ENCODE data around the gene UHRF1. TPM values are rescaled to one million over a fixed set of nuclear protein-coding genes. Genes with fewer than 3 reads are reported as not detected.
"Not testable (repeated sequence)": the region's sequence is repeated elsewhere in the genome, so short reads cannot be mapped to it uniquely, and the experiment has no call there.

UHRF1 gene
- total RNA-seq, 2 donors from 2014 or later = 3.8 to 5.3 TPM

GRCh38 chr19:4971424-4971793, 62.1 kb downstream of the UHRF1 start:
- no peaks in the 10 kb centered on the region for H3K36me3 ChIP-seq

GRCh38 chr19:4971816-4972495, 62.7 kb downstream of the UHRF1 start:
- 79% methylated on average over 19 of the region's 19 CpGs for WGBS
- Histone ChIP-seq H3K27me3 (replicated peaks; ENCODE audit: insufficient read depth) (no peaks in the 10 kb centered on the region), H3K9me3 (no peaks in the 10 kb centered on the region), H3K4me1 (replicated peaks) (peaks cover 26% of the 10 kb centered on the region), H3K36me3 (no peaks in the 10 kb centered on the region), H3K4me3 (peak overlapping the region; percentile 67 to 76), H3K27ac (peak overlapping the region; percentile 90 to 92)
- no peak for DNase-seq (ENCODE audit: low spot score)
- TF ChIP-seq CTCF (IDR thresholded peaks at IDR 0.05) (no peak), POLR2AphosphoS5 (IDR thresholded peaks at IDR 0.05) (no peak), POLR2A (IDR thresholded peaks at IDR 0.05) (no peak)
- intact Hi-C loops (cut with DNase I) = loop anchor here (5.0 kb wide), 1 partner anchor 55 kb away; no protein-coding TSS in a partner anchor

More at GRCh38 chr19:4971424-4971793, 62.1 kb downstream of the UHRF1 start:
- WGBS = 31% methylated on average over 10 of the region's 10 CpGs
- Histone ChIP-seq H3K4me3 (peak overlapping the region; percentile 67 to 76), H3K4me1 (replicated peaks) (peaks cover 22% of the 10 kb centered on the region), H3K27ac (peak overlapping the region; percentile 90 to 92), H3K27me3 (replicated peaks; ENCODE audit: insufficient read depth) (no peaks in the 10 kb centered on the region), H3K9me3 (no peaks in the 10 kb centered on the region)
- no peak for DNase-seq (ENCODE audit: low spot score)
- intact Hi-C loops (cut with DNase I) = loop anchor here (5.0 kb wide), 1 partner anchor 56 kb away; no protein-coding TSS in a partner anchor
- no peak for TF ChIP-seq POLR2A (IDR thresholded peaks at IDR 0.05)
- peak; percentile 55 for TF ChIP-seq POLR2AphosphoS5 (IDR thresholded peaks at IDR 0.05)
- TF ChIP-seq CTCF (IDR thresholded peaks at IDR 0.05) = no peak

- Histone ChIP-seq H3K4me1 (replicated peaks) (peaks cover 33% of the 10 kb centered on the region), H3K27ac (peak overlapping the region; percentile 90 to 92), H3K27me3 (replicated peaks; ENCODE audit: insufficient read depth) (no peaks in the 10 kb centered on the region), H3K36me3 (no peaks in the 10 kb centered on the region), H3K4me3 (peak overlapping the region in 1 of 2 donors; percentile 76), H3K9me3 (no peaks in the 10 kb centered on the region)
- TF ChIP-seq POLR2AphosphoS5 (IDR thresholded peaks at IDR 0.05) (peak; percentile 56), CTCF (IDR thresholded peaks at IDR 0.05) (no peak)
- intact Hi-C loops (cut with DNase I) = loop anchor here (5.0 kb wide), 1 partner anchor 55 kb away; no protein-coding TSS in a partner anchor
- WGBS = 53% methylated on average over 12 of the region's 12 CpGs
- no peak for DNase-seq (ENCODE audit: low spot score)
Observed at GRCh38 chr19:4972509-4973230, 63.4 kb downstream of the UHRF1 start.

- 78% methylated on average over 14 of the region's 14 CpGs for whole genome bisulfite sequencing
- no peaks in the 10 kb centered on the region for H3K27me3 ChIP-seq (replicated peaks; ENCODE audit: insufficient read depth)
- no peak overlapping the region for H3K4me3 ChIP-seq
- no peak for TF ChIP-seq POLR2AphosphoS5 (IDR thresholded peaks at IDR 0.05)
- no peak for TF ChIP-seq CTCF (IDR thresholded peaks at IDR 0.05)
- TF ChIP-seq POLR2A (IDR thresholded peaks at IDR 0.05) = no peak
- DNase-seq (ENCODE audit: low spot score) = no peak
- intact Hi-C loops (cut with DNase I) = loop anchor here (5.0 kb wide), 1 partner anchor 52 kb away; no protein-coding TSS in a partner anchor
- H3K4me1 ChIP-seq (replicated peaks) = peaks cover 40% of the 10 kb centered on the region
- H3K27ac ChIP-seq = peak overlapping the region; percentile 90 to 92
- no peaks in the 10 kb centered on the region for H3K9me3 ChIP-seq
- no peaks in the 10 kb centered on the region for H3K36me3 ChIP-seq
Observed at GRCh38 chr19:4974880-4975469, 65.7 kb downstream of the UHRF1 start.

GRCh38 chr19:4975601-4976000, 66.3 kb downstream of the UHRF1 start:
- H3K27me3 ChIP-seq (replicated peaks; ENCODE audit: insufficient read depth); H3K4me3 ChIP-seq; H3K9me3 ChIP-seq; H3K36me3 ChIP-seq; DNase-seq (ENCODE audit: low spot score); intact Hi-C loops (cut with DNase I): not testable (repeated sequence)
- Histone ChIP-seq H3K27ac (peak overlapping the region; percentile 90 to 92), H3K4me1 (replicated peaks) (peaks cover 40% of the 10 kb centered on the region)
- 93% methylated on average over 13 of the region's 13 CpGs for WGBS

Data from prostate gland (tissue), 2 donors.